CD4-positive, alpha-beta T cell treated with Interleukin-4 for 4 hours (primary cell): Measurements from ENCODE around the gene SRP68.

Experiments used
- DNase-seq: peaks from one replicate; pipeline ENCODE4 v3.0.0-alpha.2; 2020

The SRP68 gene

GRCh38 chr17:76017481-76018339 is 54.6 kb downstream of the SRP68 start:
- DNase-seq, result no peak

DNA sequence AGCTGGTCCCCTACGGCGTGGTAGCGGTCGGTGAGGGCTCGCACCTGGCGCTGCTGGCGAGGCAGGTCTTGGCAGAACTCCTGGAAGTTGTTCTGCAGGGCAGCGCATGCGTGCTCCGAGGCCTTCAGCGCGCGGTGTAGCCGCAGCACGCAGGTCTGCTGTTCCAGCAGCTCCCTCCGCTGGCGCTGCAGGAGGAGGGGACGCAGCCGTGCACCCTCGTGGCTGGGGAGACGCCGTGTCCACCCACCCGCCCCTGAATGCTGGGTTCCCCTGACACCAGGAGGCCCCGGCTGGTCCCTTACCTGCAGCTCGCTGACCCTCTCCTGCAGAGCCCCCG is 57.4 kb downstream of the SRP68 start:
- no peak for DNase-seq

DNA sequence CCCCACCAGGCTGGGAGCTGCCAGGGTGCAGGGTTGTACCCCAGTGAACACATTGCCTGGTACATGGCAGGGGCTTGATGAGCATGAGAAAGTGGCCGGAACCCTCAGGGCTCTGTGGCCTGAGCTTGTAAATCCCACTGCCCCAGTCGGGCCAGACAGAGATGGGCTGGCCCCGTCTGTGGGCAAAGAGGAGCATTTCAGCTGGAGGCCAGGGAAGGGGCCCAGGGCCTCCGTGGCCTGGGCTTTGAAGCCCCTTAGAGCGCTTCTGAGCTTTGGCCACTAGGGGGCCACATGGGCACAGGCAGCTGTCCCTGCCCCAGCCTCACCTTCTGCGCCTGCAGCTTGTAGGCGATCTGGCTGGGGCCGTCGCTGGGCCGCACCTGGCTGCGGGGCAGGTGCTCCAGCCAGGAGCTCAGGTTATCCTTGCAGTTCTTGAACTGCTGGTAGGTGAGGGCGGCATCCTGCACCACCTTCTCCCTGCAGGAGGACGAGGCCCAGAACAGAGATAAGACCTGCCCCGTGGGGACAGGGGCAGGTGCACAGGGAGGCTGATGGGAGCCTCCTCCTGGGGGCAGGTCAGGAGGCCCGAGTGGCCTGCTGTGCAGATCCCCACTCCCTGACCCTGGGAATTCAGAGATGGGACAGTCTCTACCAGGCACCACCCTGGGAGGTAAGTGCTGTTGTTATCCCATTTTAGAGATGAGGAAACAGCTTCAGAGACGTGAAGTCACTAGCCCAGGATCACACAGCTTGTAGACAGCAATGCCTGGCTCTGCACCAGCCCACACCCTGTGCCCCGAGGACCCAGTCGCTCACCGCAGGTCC is 58.0 kb downstream of the SRP68 start:
- DNase-seq, result peak; percentile 75

GRCh38 chr17:76013377-76013932 is 58.9 kb downstream of the SRP68 start:
- DNase-seq, result no peak

DNA sequence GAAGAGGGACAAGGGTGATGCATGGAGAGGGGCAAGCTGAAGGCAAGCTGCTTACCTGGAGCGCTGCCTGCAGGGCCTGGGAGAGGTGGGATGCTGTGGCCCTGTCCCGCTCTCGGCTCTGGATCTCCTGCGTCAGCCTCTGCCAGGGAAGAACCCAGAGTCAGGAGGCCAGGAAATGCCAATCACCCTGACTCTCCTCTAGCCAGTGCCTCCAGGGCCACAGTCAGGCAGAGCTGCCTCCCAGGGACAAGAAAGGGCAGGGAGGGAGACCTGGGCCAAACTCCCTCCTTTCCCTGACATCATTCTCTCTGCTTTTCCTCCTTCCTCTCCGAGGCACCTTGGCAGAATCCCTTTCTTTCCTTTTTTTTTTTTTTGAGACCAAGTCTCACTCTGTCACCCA is 60.4 kb downstream of the SRP68 start:
- DNase-seq, result no peak

DNA sequence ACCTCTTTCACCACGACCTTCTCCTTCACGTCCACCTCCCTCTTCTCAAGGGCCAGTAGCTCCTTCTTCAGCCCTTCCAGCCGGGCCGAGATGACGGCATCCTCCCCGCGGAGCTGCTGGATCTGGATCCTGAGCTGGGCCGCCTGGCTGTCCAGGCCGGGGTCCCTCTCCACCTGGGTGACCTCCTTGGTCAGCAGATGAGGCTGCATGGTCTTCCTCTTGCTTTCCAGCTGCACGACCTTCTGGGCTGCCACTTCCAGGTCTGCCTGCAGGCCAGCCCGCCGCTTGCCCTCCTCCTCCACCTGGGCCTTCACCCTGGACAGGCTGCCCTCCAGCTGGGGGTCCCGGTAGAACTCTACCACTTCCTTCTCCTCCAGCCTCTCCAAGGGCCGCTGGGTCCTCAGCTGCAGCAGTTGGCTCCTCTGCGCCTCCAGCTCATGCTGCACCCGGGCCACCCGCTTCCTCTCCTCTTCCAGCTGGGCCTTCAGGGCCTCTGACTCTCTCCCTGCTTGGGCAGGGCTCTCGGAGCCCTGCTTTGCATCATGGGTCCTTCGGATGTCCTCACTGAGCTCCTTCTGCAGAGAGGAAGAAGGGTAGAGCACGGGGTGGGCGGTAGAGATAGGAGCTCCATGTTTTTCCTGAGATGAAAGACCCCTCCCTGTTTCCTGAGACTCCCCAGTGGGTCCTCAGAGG is 62.2 kb downstream of the SRP68 start:
- no peak for DNase-seq

GRCh38 chr17:76009447-76009846 is 62.9 kb downstream of the SRP68 start:
- DNase-seq, result no peak

- no peak for DNase-seq
Measured at GRCh38 chr17:76008630-76009425, 63.5 kb downstream of the SRP68 start.

GRCh38 chr17:76008208-76008607 is 64.1 kb downstream of the SRP68 start:
- DNase-seq, result no peak

DNA sequence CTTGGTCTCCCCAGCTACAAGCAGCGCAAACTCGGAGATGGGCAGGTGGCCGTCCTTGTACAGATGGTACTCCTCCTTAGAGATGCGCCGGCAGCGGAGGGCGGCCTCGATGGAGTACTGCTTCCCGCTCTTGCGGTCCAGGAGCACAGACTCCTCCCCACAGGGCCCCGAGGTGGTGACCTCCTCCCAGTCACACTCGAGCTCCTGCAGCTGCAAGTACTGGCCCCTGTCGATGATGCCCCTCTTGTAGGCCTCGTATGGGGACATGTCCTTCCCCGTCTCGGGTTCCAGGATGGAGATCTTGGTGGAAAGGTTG is 64.5 kb downstream of the SRP68 start:
- DNase-seq, result no peak

GRCh38 chr17:76007131-76007849 is 65.0 kb downstream of the SRP68 start:
- DNase-seq, result no peak

DNA sequence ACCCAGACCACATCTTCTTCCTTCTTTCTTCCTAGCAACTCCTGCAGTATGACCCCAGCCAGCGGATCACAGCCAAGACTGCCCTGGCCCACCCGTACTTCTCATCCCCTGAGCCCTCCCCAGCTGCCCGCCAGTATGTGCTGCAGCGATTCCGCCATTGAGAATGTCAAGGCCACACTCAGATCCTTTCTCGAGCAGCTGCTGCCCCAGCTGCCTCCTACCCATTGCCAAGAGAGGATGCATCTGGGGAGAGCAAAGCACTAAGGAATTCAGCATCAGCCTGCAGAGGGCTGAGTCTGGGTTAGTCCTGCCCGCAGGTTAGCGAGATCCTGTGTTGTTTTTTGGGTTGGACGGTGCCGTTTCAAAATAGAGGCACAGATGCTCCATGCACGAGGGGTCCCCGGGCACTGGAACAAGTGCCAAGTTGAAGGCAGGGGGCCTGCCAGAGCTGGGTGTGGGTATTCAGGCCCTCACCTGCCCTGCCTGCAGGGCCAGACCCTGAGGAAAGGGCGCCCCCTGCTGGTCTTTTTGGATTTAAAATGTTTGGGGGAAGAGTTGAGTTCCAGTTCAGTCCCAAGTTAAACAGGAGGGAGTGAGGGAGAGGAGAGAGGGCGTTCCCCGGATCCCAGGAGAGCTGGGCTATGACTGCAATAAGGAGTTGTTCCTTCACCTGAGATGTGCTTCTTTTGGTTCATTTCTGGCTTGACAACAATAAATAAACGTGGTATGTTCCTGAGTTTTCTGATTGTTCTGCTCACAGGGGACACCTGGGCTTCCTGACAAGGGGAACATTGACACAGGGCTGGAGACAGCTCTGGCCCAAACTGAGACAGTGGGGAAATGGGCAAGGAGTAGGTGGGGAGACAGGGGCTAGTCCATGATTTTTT is 66.8 kb downstream of the SRP68 start:
- peak; percentile 67 for DNase-seq

- no peak for DNase-seq
Measured at GRCh38 chr17:76004750-76005262, 67.5 kb downstream of the SRP68 start.

DNA sequence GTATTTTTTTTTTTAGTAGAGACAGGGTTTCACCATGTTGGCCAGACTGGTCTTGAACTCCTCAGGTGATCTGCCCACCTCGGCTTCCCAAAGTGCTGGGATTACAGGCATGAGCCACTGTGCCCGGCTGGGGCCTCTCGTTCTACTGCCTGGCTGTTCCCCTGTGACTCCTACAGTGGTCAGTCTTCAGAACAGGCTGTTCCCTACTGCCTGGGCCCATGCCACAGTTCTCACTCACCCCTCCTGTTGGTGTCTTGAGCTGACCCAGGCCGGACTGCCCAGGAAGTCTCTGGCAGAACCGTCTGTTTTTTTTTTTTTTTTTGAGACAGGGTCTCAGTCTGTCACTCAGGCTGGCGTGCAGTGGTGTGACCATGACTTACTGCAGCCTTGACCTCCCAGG is 68.4 kb downstream of the SRP68 start:
- no peak for DNase-seq

DNA sequence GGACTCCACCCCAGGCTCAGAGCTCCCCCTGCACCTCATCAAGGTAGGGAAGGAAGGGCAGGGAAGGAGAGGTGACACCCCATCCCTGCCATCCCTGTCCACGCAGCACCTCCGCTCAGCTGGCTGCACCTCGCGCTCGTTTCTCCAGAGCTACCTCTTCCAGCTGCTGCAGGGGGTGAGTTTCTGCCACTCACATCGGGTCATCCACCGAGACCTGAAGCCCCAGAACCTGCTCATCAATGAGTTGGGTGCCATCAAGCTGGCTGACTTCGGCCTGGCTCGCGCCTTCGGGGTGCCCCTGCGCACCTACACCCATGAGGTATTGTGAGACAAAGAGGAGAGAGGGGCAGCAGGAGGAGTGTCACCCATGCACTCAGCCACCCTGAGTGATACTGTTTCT is 70.2 kb downstream of the SRP68 start:
- no peak for DNase-seq

- no peak for DNase-seq
Measured at GRCh38 chr17:76000755-76001521, 71.4 kb downstream of the SRP68 start, which contains the start of gene CDK3. Gene CDK3, plus strand, starts transcription at chr17:76000855. Its CDS starts 571 bp downstream, at chr17:76001426.

GRCh38 chr17:76000016-76000754 is 72.1 kb downstream of the SRP68 start:
- DNase-seq, result peak; percentile 36

DNA sequence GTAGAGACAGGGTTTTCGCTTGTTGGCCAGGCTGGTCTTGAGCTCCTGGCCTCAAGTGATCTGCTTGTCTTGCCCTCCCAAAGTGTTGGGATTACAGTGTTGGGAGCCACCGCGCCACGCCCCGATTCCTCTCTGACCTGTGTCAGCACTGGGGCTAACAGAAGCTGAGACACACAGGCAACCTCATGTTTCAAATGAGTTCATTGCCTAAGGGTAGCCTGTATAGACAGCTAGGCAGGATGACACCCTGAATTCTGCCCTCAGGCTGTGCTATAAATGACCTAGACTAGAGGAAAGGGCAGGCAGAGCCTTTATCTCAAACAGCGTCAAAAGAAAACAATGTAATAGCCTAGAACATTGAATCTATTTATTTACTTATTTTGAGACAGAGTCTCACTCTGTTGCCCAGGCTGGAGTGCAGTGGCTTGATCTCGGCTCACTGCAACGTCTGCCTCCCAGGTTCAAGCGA is 74.0 kb downstream of the SRP68 start:
- DNase-seq, result no peak
